Liver (tissue), 9 donors: ENCODE data around the gene BEST1. TPM values are rescaled to one million over a fixed set of nuclear protein-coding genes. Genes with fewer than 3 reads are reported as not detected.
"Not testable (repeated sequence)": the region's sequence is repeated elsewhere in the genome, so short reads cannot be mapped to it uniquely, and the experiment has no call there.

Experiments
- DNase-seq: peaks from one replicate; pipeline ENCODE4 v3.0.0-alpha.2; 2017; ENCODE audit warnings: low spot score
- H3K27ac ChIP-seq, 2 donors: one replicate each; pipeline ENCODE4 v1.7.0; 2013; ENCODE audit warnings: inconsistent platforms in 2 of 2, low read length in 2 of 2, control low read depth in 1 of 2, low read depth in 1 of 2, mild to moderate bottlenecking in 1 of 2
- H3K27me3 ChIP-seq, 4 donors: one replicate each; pipeline versions ENCODE4 v1.6.1 to v1.7.0; 2013; ENCODE audit warnings: low read length in 3 of 4, inconsistent platforms in 1 of 4, mild to moderate bottlenecking in 1 of 4, moderate library complexity in 1 of 4; ENCODE audit not compliant: control insufficient read depth in 4 of 4, insufficient read depth in 4 of 4
- H3K36me3 ChIP-seq, 4 donors: one replicate each; pipeline versions ENCODE4 v1.6.1 to v1.7.0; 2013; ENCODE audit warnings: low read length in 3 of 4, mild to moderate bottlenecking in 3 of 4, low read depth in 1 of 4, moderate library complexity in 1 of 4; ENCODE audit not compliant: control insufficient read depth in 4 of 4, insufficient read depth in 3 of 4
- H3K4me1 ChIP-seq, 4 donors: one replicate each; pipeline versions ENCODE4 v1.6.1 to v1.7.0; 2013; ENCODE audit warnings: low read length in 3 of 4, mild to moderate bottlenecking in 3 of 4, moderate library complexity in 1 of 4; ENCODE audit not compliant: control insufficient read depth in 4 of 4, insufficient read depth in 4 of 4
- H3K4me3 ChIP-seq, 3 donors: one replicate each; pipeline versions ENCODE4 v1.6.1 to v1.7.0; 2013; ENCODE audit warnings: low read length in 3 of 3, control low read depth in 1 of 3, low read depth in 1 of 3, mild to moderate bottlenecking in 1 of 3
- H3K9ac ChIP-seq, 2 donors: one replicate each; pipeline ENCODE4 v1.7.0; 2013; ENCODE audit warnings: low read length in 2 of 2, mild to moderate bottlenecking in 2 of 2, moderate library complexity in 2 of 2, control low read depth in 1 of 2, low read depth in 1 of 2
- H3K9me3 ChIP-seq, 4 donors: one replicate each; pipeline versions ENCODE4 v1.6.1 to v1.7.0; 2013; ENCODE audit warnings: low read length in 3 of 4; ENCODE audit not compliant: control insufficient read depth in 4 of 4
- EGR1 ChIP-seq, 2 donors: IDR thresholded peaks; 2 replicates each; pipeline ENCODE4 v1.6.1; 2016 to 2018; ENCODE audit warnings: antibody characterized with exemption in 2 of 2, low read depth in 2 of 2
- FOXA1 ChIP-seq: IDR thresholded peaks from 2 replicates; pipeline ENCODE4 v1.6.1; 2016; ENCODE audit warnings: antibody characterized with exemption
- FOXA2 ChIP-seq: IDR thresholded peaks from 2 replicates; pipeline ENCODE4 v1.6.1; 2016; ENCODE audit warnings: antibody characterized with exemption
- GABPA ChIP-seq, 2 donors: IDR thresholded peaks in 1 of 2; conservative IDR thresholded peaks in 1 of 2; 2 replicates each; pipeline ENCODE4 v1.6.1; 2016; ENCODE audit warnings: antibody characterized with exemption in 2 of 2, mild to moderate bottlenecking in 1 of 2, moderate library complexity in 1 of 2
- HNF4A ChIP-seq, 2 donors: conservative IDR thresholded peaks; 2 replicates each; pipeline ENCODE4 v1.6.1; 2016; ENCODE audit warnings: antibody characterized with exemption in 2 of 2, mild to moderate bottlenecking in 2 of 2
- HNF4G ChIP-seq: IDR thresholded peaks from 2 replicates; pipeline ENCODE4 v1.6.1; 2016; ENCODE audit warnings: antibody characterized with exemption
- JUND ChIP-seq, 2 donors: IDR thresholded peaks; 2 replicates each; pipeline ENCODE4 v1.6.1; 2016; ENCODE audit warnings: antibody characterized with exemption in 2 of 2
- NR2F2 ChIP-seq: IDR thresholded peaks from 2 replicates; pipeline ENCODE4 v1.6.1; 2016; ENCODE audit warnings: antibody characterized with exemption
- RAD21 ChIP-seq, 2 donors: IDR thresholded peaks; 2 replicates each; pipeline ENCODE4 v1.6.1; 2016; ENCODE audit warnings: antibody characterized with exemption in 2 of 2, mild to moderate bottlenecking in 2 of 2
- RXRA ChIP-seq, 2 donors: IDR thresholded peaks; 2 replicates each; pipeline ENCODE4 v1.6.1; 2017 to 2018; ENCODE audit warnings: antibody characterized with exemption in 2 of 2, mild to moderate bottlenecking in 1 of 2
- SP1 ChIP-seq: IDR thresholded peaks from 2 replicates; pipeline ENCODE4 v1.6.1; 2018; ENCODE audit warnings: antibody characterized with exemption, mild to moderate bottlenecking
- TAF1 ChIP-seq: conservative IDR thresholded peaks from 2 replicates; pipeline ENCODE4 v1.6.1; 2016; ENCODE audit warnings: antibody characterized with exemption, mild to moderate bottlenecking
- YY1 ChIP-seq: IDR thresholded peaks from 2 replicates; pipeline ENCODE4 v1.6.1; 2016; ENCODE audit warnings: antibody characterized with exemption, mild to moderate bottlenecking
- WGBS: extraction: QIAGEN DNeasy Blood & Tissue Kit; methylation state at CpG from one replicate; pipeline ENCODE4 v1.1.7; 2013; 5-methylcytosine and 5-hydroxymethylcytosine counted together
- polyA plus RNA-seq, 2 donors: library from polyadenylated mRNA; stranded (reverse) in 1 of 2; unstranded in 1 of 2; fragments of 200-250 nt in 1 of 2; fragments of >200 nt in 1 of 2; fragmentation: Nextera tagmentation in 1 of 2; extraction: Ambion mirVana in 1 of 2; gene quantifications; one replicate each; pipeline versions ENCODE4 v1.2.1 to v1.2.3, GENCODE V29; 2013 to 2015
- total RNA-seq, 2 donors: library from RNA; depleted of rRNA; stranded (reverse); fragments of >200 nt; gene quantifications; one replicate each; pipeline ENCODE4 v1.2.3, GENCODE V29; 2014
- TF ChIP-seq, protein P1 (sequence below): IDR thresholded peaks from 2 replicates; pipeline ENCODE4 v1.6.1; 2016; ENCODE audit warnings: antibody characterized with exemption
- TF ChIP-seq, protein P2 (sequence below): IDR thresholded peaks from 2 replicates; pipeline ENCODE4 v1.6.1; 2016; ENCODE audit warnings: antibody characterized with exemption
- TF ChIP-seq, protein P3 (sequence below): IDR thresholded peaks from 2 replicates; pipeline ENCODE4 v1.6.1; 2016; ENCODE audit warnings: antibody characterized with exemption
- TF ChIP-seq, protein P4 (sequence below): IDR thresholded peaks from 2 replicates; pipeline ENCODE4 v1.6.1; 2016; ENCODE audit warnings: antibody characterized with exemption, mild to moderate bottlenecking
- TF ChIP-seq, protein P5 (sequence below): fragments of 150-350 bp; IDR thresholded peaks from 2 replicates; pipeline ENCODE4 v1.5.1; 2017; ENCODE audit warnings: improper control_type of control experiment, low read depth, low read length; ENCODE audit not compliant: missing input control
- donor health status: healthy.
- donor health status: healthy.
- donor health status: healthy.
- donor health status: healthy.
- donor health status: healthy.

Gene BEST1
- total and polyA plus RNA-seq, 4 donors = 0.22 to 1.6 (median 1.1) TPM

DNA sequence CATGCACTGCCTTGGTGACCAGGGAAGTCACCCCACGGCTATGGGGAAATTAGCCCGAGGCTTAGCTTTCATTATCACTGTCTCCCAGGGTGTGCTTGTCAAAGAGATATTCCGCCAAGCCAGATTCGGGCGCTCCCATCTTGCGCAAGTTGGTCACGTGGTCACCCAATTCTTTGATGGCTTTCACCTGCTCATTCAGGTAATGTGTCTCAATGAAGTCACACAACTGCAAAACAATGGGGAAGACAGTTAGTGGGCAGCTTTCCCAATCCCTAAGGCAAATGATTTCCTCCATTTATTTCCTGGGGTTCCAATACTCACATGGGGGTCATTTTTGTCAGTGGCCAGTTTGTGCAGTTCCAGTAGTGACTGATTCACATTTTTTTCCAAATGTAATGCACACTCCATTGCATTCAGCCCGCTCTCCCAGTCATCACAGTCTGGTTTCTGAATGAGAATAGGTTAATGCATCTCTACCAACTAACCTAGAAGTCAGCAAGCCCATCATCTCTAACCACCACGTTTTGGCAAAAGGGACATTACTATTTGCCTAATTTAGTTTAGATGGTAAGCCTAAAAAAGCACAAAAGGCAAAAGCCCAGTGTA lies 14.6 kb downstream of the BEST1 start:
- peak overlapping the region; percentile 81 to 87 for H3K9ac ChIP-seq
- peaks cover 0 to 37% (median 21%) of the 10 kb centered on the region in 4 donors for H3K4me1 ChIP-seq
- peak overlapping the region; percentile 44 to 94 (median 73) for H3K4me3 ChIP-seq
- not testable (repeated sequence) for DNase-seq, H3K27me3 ChIP-seq, H3K9me3 ChIP-seq
- 26% methylated on average over 9 of the region's 9 CpGs for WGBS
- H3K36me3 ChIP-seq = peaks cover 0 to 16% (median 13%) of the 10 kb centered on the region in 4 donors
- H3K27ac ChIP-seq = peak overlapping the region; percentile 52 to 61
- TF ChIP-seq YY1 = peak; percentile 37

DNA sequence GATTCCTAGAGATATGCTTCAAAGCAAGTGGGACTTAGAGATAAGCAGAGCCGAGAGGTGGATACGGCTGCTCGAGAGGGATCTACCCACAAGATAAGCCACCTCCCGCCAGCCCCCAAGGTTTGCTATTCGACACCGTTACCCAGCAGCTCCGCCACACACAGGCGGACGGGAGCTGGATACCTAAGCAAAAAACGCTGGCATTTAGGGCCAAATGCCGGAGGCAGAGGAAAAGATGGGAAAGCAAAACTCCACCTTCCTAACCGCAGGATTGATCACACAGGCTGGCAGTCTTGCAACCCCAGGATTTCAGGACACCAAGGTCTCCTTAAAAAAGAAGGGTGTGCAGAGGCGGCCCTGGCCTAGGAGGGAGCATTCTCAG lies 16.6 kb downstream of the BEST1 start:
- Histone ChIP-seq H3K9me3 (no peaks in the 10 kb centered on the region), H3K27ac (peak overlapping the region; percentile 92 to 97), H3K4me3 (peak overlapping the region; percentile 73 to 99 (median 94)), H3K4me1 (peaks cover 8 to 51% (median 27%) of the 10 kb centered on the region in 4 donors), H3K9ac (peak overlapping the region; percentile 80 to 97), H3K36me3 (peaks cover 0 to 16% (median 13%) of the 10 kb centered on the region in 4 donors), H3K27me3 (no peaks in the 10 kb centered on the region)
- peak; percentile 79 for DNase-seq
- under 1% methylated on average over 13 of the region's 13 CpGs for WGBS
- TF ChIP-seq, protein P1, sequence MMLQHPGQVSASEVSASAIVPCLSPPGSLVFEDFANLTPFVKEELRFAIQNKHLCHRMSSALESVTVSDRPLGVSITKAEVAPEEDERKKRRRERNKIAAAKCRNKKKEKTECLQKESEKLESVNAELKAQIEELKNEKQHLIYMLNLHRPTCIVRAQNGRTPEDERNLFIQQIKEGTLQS = no peak
- TF ChIP-seq HNF4G (no peak), HNF4A (conservative IDR thresholded peaks at IDR 0.05) (no peak), RXRA (IDR thresholded peaks at IDR 0.05) (no peak), SP1 (no peak), TAF1 (no peak), YY1 (no peak), FOXA1 (no peak), RAD21 (IDR thresholded peaks at IDR 0.05) (no peak), FOXA2 (no peak), JUND (IDR thresholded peaks at IDR 0.05) (no peak), NR2F2 (no peak), EGR1 (IDR thresholded peaks at IDR 0.05; ENCODE audit: low read depth in 2 of 2) (no peak), GABPA (IDR thresholded peaks at IDR 0.05 in 1 of 2, conservative IDR thresholded peaks at IDR 0.05 in 1 of 2) (no peak)
- TF ChIP-seq, protein P2, sequence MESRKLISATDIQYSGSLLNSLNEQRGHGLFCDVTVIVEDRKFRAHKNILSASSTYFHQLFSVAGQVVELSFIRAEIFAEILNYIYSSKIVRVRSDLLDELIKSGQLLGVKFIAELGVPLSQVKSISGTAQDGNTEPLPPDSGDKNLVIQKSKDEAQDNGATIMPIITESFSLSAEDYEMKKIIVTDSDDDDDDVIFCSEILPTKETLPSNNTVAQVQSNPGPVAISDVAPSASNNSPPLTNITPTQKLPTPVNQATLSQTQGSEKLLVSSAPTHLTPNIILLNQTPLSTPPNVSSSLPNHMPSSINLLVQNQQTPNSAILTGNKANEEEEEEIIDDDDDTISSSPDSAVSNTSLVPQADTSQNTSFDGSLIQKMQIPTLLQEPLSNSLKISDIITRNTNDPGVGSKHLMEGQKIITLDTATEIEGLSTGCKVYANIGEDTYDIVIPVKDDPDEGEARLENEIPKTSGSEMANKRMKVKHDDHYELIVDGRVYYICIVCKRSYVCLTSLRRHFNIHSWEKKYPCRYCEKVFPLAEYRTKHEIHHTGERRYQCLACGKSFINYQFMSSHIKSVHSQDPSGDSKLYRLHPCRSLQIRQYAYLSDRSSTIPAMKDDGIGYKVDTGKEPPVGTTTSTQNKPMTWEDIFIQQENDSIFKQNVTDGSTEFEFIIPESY = no peak
- TF ChIP-seq, protein P3, sequence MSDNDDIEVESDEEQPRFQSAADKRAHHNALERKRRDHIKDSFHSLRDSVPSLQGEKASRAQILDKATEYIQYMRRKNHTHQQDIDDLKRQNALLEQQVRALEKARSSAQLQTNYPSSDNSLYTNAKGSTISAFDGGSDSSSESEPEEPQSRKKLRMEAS = no peak
- TF ChIP-seq, protein P4, sequence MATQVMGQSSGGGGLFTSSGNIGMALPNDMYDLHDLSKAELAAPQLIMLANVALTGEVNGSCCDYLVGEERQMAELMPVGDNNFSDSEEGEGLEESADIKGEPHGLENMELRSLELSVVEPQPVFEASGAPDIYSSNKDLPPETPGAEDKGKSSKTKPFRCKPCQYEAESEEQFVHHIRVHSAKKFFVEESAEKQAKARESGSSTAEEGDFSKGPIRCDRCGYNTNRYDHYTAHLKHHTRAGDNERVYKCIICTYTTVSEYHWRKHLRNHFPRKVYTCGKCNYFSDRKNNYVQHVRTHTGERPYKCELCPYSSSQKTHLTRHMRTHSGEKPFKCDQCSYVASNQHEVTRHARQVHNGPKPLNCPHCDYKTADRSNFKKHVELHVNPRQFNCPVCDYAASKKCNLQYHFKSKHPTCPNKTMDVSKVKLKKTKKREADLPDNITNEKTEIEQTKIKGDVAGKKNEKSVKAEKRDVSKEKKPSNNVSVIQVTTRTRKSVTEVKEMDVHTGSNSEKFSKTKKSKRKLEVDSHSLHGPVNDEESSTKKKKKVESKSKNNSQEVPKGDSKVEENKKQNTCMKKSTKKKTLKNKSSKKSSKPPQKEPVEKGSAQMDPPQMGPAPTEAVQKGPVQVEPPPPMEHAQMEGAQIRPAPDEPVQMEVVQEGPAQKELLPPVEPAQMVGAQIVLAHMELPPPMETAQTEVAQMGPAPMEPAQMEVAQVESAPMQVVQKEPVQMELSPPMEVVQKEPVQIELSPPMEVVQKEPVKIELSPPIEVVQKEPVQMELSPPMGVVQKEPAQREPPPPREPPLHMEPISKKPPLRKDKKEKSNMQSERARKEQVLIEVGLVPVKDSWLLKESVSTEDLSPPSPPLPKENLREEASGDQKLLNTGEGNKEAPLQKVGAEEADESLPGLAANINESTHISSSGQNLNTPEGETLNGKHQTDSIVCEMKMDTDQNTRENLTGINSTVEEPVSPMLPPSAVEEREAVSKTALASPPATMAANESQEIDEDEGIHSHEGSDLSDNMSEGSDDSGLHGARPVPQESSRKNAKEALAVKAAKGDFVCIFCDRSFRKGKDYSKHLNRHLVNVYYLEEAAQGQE = no peak
- TF ChIP-seq, protein P5, sequence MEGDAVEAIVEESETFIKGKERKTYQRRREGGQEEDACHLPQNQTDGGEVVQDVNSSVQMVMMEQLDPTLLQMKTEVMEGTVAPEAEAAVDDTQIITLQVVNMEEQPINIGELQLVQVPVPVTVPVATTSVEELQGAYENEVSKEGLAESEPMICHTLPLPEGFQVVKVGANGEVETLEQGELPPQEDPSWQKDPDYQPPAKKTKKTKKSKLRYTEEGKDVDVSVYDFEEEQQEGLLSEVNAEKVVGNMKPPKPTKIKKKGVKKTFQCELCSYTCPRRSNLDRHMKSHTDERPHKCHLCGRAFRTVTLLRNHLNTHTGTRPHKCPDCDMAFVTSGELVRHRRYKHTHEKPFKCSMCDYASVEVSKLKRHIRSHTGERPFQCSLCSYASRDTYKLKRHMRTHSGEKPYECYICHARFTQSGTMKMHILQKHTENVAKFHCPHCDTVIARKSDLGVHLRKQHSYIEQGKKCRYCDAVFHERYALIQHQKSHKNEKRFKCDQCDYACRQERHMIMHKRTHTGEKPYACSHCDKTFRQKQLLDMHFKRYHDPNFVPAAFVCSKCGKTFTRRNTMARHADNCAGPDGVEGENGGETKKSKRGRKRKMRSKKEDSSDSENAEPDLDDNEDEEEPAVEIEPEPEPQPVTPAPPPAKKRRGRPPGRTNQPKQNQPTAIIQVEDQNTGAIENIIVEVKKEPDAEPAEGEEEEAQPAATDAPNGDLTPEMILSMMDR = no peak
